Measurements from ENCODE around the gene SPACA9.

SPACA9 gene

DNA sequence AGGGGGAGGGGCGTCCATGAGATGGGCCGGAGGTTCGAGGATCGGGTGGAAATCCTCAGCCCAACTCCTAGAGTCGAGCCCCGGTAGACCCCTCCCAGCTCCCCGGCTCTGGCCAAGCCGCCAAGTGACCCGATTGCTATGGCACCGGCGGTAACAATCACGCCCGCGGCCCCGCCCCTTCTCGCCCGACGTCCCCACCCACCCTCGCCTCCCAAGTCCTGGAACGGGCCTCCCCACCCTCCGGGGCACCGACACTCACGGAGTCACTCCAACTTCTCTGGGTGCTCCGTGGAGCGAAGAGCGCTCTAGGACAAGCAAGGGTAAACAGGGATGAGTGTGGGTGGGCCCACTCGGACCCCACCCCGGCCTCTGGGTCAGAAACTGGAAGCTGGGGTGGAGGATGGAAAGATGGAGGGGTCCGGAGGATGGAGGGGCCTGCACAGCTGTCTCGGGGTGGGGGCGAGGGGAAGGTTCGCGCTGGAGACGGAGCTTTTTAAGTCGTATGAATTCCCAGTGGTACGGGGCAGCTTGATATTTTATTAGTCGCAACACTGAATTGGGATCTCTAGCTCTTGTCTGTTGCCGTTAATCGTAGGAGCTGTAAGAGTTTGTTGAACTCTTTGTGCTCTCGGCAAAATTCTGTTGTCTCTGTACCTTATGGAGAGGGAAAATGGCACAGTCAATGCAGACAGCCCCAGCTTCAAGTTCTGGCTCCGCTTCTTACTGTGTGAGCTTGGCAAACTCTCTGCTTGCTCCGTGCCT, at the start of gene SPACA9:
Gene SPACA9, plus strand, starts transcription at position 204 of the 762 bp plus-strand sequence. CDS start 5,050 bp downstream, outside the sequence.
- no peak for TF ChIP-seq CTCF (IDR thresholded peaks at IDR 0.05; ENCODE audit: low read depth, low read length)

GRCh38 chr9:132832171-132832881, 46.4 kb upstream of the SPACA9 start:
- DNase-seq (ENCODE audit: extremely low read depth, low read depth), result no peak
- no peak for TF ChIP-seq CTCF (IDR thresholded peaks at IDR 0.05; ENCODE audit: low read depth, low read length)

More for the DNA sequence above, at the start of gene SPACA9:
- no peak for DNase-seq (ENCODE audit: extremely low read depth, low read depth)

DNA sequence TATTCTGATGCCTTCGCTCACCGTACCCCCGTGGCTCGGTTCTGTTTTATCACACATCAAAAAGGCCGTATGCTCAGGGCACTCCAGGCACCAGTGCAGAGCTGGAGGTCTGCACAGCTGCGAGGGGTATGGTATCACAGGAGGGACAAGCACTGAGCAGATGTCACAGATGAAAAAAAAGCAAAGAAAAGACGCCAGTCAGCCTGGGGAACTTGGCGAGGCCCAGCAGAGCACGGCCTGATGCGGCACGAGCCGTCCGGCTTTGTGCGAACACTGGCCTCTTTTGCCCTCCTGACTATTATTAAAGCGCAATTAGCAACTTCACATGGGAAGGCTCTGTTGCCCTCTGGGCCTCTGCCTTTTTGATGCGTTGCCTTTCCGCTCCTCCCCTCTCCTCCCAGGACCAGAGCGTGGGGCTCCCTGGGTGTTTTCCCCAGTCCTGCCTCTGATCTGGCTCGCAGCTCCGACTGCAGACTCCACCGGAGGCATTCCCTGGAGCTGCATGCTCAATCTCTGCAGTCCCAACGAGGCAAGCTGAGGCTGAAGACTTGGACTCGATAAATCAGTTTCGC, 45.1 kb upstream of the SPACA9 start:
- no peak for DNase-seq (ENCODE audit: extremely low read depth, low read depth)
- TF ChIP-seq CTCF (IDR thresholded peaks at IDR 0.05; ENCODE audit: low read depth, low read length), result no peak

DNA sequence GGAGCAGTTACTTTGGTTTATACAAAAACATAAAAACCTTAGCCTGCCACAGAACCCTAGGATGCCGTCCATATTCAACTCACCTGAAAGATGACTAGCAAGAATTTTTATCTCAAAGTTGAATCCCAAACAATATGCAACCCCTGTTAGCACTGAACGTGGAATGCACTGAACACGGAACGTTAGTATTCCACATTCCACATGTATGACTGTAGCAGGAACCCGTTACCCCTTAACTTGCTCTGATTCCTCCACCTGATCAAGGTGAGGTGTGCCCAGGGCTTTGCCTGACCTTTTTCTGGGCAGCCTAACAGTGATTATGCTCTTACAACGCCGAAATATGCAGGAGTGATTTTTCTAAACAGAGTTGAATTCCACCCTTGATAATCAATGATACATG, 44.4 kb upstream of the SPACA9 start:
- no peak for DNase-seq (ENCODE audit: extremely low read depth, low read depth)
- TF ChIP-seq CTCF (IDR thresholded peaks at IDR 0.05; ENCODE audit: low read depth, low read length), result no peak

GRCh38 chr9:132837501-132838286, 41.0 kb upstream of the SPACA9 start:
- no peak for TF ChIP-seq CTCF (IDR thresholded peaks at IDR 0.05; ENCODE audit: low read depth, low read length)

DNA sequence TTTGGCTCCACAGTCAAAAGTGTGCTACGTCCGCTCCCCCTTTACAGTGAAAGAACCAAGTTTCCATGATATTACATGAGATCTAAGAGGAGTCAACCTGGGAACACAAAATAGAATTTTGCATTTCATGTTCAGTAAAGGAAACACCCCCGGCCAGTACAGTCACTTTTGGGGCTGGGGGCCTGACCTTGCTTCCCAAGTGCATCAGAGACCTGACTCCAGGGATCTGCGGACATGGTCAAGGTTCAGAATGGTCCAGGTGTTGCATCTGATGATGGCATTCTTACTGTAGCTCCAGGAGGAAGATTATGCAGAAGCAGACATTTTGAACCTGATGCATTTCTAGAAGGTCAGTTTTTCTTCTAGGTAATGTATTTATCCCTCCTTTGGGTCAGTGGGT, 40.4 kb upstream of the SPACA9 start:
- TF ChIP-seq CTCF (IDR thresholded peaks at IDR 0.05; ENCODE audit: low read depth, low read length), result no peak
- DNase-seq (ENCODE audit: extremely low read depth, low read depth), result no peak

More at GRCh38 chr9:132837501-132838286, 41.0 kb upstream of the SPACA9 start:
- no peak for DNase-seq (ENCODE audit: extremely low read depth, low read depth)

All from AG09319 (cell line).